Subcutaneous adipose tissue (tissue), 4 donors: ENCODE measurements around the gene MRPL21. TPM values are rescaled to one million over a fixed set of nuclear protein-coding genes. Genes with fewer than 3 reads are reported as not detected.

Experiments
- total RNA-seq, 4 donors: library from RNA; depleted of rRNA; stranded (reverse); fragments of >200 nt; gene quantifications; one replicate each; pipeline ENCODE4 v1.1.0, GENCODE V29; 2016
- TF ChIP-seq, protein P1 (sequence below): fragments of 450-650 bp; IDR thresholded peaks from one replicate; pipeline ENCODE4 v1.5.1; 2016; ENCODE audit warnings: low read depth, mild to moderate bottlenecking, control low read depth, antibody characterized with exemption, moderate library complexity

Gene MRPL21
- total RNA-seq, 4 donors from 2014 or later: 23.5 to 47.6 (median 37.6) TPM

DNA sequence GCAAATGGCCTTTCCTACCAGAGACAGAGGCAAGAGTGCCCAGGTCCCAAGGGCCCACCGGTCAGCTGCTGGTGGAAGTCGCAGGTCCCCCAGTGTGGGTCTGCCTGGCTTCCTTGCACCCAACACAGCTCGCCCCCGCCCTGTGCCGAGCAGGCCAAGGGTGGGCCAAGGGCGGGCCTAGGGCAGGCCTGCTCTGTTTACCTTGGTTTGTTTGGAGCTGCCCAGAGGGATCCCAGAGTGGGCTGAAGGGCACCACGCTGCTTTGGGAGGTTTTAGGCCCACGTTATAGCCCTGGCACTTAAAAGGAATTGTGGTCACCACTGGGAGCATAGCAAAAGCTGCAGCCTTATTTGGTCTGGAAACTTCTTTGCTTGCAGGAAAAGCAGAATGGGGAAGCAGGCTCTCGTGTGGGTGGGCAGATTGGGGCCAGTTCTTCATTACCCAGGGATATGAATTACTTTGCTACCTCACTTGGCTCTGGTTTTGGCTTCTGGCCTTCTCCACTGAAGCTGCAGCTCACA is 39.2 kb upstream of the MRPL21 start:
- TF ChIP-seq, protein P1, sequence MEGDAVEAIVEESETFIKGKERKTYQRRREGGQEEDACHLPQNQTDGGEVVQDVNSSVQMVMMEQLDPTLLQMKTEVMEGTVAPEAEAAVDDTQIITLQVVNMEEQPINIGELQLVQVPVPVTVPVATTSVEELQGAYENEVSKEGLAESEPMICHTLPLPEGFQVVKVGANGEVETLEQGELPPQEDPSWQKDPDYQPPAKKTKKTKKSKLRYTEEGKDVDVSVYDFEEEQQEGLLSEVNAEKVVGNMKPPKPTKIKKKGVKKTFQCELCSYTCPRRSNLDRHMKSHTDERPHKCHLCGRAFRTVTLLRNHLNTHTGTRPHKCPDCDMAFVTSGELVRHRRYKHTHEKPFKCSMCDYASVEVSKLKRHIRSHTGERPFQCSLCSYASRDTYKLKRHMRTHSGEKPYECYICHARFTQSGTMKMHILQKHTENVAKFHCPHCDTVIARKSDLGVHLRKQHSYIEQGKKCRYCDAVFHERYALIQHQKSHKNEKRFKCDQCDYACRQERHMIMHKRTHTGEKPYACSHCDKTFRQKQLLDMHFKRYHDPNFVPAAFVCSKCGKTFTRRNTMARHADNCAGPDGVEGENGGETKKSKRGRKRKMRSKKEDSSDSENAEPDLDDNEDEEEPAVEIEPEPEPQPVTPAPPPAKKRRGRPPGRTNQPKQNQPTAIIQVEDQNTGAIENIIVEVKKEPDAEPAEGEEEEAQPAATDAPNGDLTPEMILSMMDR: no peak

DNA sequence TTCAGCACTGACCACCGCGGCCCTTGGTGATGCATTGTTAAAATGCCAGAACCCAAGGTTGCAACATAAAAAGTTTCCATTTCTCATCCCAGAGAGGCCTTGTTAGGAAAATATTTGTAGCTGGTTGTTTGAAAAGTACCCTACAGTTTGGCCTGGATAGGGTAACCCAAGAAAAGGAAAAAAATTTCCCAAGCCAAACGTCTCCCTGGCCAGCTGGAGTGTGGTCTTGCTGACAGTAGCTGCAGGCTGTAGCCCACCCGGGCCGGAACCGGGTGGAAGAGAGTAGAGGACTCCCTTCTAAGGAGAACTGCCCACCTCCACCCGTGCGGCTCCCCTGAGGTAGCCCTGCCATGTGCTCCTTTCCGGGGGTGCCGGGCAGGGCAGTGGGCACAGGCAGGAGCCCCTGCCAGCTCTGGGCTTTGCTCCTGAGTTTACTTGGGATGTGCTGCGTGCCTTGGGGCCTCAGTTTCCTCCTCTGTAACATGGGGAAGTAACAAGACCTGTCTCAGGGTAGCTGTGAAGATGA is 38.5 kb upstream of the MRPL21 start:
- TF ChIP-seq, protein P1: no peak

DNA sequence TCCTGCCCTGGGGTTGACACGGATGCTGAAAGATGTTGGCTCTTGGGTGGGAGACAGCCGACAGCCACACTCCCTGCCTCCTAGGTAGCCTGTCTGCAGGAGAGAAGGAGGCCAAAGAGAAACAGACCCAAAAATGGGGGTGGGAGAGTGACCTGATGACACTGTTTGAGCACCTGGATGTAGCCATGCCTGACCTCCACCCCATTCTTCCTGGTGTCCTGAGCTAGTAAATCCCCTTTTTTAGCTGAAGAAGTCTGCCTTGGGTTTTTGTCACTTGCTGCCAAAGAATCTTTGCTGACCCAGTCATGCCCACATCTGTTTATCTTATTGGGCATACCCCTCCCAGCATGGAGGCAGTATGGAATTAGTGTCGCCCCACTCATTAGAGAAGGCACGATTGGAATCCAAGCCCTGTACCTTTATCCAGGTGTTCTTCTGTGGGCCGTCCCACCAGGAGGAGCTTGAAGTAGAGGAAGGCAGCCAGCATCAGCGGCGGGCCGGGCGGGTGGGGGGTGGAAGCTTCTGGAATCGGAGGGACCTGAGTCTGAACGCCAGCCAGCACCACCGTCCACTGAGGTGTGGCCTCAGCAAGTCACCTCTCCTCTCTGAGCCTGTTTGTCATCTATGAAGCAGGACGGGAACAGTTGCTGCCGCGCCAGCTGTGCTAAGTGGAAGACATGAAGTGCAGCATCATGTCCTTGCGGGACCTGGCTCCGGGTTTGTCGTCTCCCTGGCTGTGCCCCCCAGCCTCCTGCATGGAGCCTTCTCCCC is 37.9 kb upstream of the MRPL21 start:
- TF ChIP-seq, protein P1: no peak

DNA sequence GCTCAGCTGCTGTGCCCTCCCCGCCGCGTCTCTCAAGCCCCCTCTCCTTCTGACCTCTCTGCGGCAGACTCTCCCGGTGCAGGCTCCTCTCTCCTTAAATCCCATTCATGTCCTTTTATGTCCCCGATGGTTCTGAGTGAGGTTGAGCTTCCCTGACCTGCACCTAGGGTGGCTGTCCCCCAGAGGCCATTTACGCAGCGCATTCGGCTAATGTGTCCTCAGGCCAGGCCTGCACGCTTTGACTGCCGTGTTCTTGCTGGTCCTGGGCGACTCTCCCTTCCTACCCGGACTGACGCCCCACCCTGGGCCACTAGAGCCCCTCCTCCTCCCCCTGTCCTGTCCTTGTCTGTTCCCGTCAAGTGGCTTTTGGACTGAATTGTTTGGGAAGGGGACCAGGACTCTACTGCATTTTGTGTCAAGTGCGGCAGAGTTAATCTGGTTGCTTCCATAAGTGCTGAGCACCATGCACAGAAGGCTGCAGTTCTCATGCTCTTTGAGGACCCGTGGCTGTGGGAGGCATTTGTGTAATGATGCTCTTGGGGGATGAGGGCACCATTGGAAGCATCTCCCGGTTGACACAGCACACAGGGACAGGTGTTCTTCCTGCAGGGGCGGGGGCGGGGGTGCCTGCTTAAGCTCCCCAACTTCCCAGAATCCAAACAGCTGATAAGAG is 37.2 kb upstream of the MRPL21 start:
- TF ChIP-seq, protein P1: no peak

DNA sequence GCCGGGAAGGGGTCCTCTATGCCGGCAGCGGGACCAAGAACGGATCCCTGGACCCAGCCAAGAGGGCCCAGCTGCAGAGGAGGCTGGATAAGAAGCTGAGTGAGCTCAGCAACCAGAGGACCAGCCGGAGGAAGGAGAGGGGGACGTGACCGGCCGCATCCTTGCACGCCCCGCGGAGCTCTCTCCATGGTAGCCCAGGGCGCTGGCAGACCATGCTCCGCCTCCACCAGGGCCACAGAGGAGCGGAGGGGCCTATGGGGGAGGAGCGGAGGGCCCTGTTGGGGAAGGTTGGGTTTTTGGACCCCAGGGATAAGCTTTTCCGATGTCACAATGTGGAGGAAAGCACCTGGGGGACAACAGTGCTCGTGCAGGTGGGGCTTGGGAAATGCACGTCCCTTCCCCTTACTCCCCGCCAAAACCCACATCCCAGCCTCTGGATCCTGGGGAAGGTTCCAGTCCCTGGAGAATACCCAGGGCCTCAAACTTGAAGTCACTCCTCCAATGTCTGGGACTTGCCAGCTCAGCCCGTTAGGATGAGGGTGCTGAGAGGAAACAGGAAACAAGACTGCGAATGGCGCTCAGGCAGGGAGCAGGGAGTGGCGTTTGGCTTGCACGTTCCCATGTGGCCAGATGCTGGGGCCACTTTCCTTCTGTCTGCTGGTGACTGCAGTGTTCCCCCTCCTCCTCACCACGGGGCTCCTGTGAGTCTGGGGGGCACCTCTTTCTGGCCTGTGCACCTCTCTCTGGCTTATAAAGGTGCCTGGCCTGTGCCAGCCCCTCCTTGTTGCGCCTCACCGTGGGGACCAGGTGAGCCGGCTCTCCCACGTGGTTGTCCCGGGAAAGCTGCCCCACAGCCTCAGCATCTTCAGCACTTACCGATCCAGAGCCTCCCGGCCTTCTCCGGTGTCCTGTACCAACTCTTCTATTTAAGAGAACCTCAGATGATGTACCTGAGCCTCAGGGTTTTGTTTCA is 36.2 kb upstream of the MRPL21 start:
- TF ChIP-seq, protein P1: no peak

DNA sequence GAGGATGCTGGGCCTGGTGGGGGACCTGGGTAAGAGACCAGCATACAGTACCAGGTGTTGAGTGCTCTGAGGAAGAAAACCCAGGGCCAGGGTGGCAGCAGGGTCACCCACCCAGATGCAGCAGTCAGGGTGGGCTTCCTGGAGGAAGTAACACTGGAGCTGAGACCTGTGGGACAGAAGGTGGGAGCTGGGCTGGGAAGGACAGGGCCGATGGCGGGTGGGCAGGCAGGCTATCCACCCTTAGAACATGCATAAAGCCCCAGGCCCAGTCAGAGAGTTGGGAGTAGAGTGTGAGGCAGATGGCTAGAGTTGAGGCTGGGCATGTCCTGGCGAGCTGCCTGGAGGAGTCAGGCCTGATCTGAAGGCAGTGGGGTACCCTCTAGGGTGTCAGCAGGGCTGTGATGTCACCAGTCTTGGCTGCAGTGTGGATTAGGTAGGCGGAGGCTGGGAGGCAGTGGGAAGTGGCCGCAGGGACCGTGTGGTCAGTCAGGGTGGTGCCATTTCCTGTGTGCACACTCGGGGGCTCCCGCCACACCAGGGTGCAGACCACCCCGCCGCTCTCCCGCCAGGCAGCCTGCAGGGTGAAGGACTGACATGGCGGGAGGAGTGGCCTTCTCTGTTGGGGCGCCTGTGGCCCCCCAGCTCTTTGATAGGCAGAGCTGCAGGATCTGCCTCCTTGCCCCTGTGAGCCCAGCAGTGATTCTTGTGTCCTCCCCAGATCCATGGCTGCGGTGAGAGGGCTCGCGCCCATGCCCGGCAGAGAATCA is 35.4 kb upstream of the MRPL21 start:
- TF ChIP-seq, protein P1: no peak
